H54 (cell line): ENCODE measurements around the gene EPHA10.

Experiments used
- DNase-seq: peaks from one replicate; pipeline ENCODE4 v3.0.0; 2011; ENCODE audit warnings: low spot score, mixed read lengths; ENCODE audit not compliant: insufficient read length
- FAIRE-seq: peaks from 3 replicates; lab custom pipeline; 2011; peaks lifted over from hg19 to GRCh38; lab: Jason Lieb, UNC
- POLR2A ChIP-seq: IDR thresholded peaks from 2 replicates; pipeline ENCODE4 v1.6.1; 2011; ENCODE audit warnings: low read depth, mild to moderate bottlenecking, low read length

EPHA10 gene

GRCh38 chr1:37734629-37735591 lies 30.0 kb downstream of the EPHA10 start:
- DNase-seq = no peak
- no peak for FAIRE-seq
- TF ChIP-seq POLR2A = no peak

- DNase-seq (no peak), FAIRE-seq (no peak)
These were observed 32.7 kb downstream of the EPHA10 start for GRCh38 chr1:37732111-37732780.

GRCh38 chr1:37731312-37732019 lies 33.5 kb downstream of the EPHA10 start:
- no peak for DNase-seq
- no peak for TF ChIP-seq POLR2A
- FAIRE-seq = no peak

More at GRCh38 chr1:37732111-37732780, 32.7 kb downstream of the EPHA10 start:
- no peak for TF ChIP-seq POLR2A

GRCh38 chr1:37730376-37730775 lies 34.5 kb downstream of the EPHA10 start:
- TF ChIP-seq POLR2A = no peak
- no peak for FAIRE-seq

GRCh38 chr1:37728416-37728815 lies 36.5 kb downstream of the EPHA10 start:
- no peak for TF ChIP-seq POLR2A
- no peak for FAIRE-seq
- DNase-seq = no peak

More at GRCh38 chr1:37730376-37730775, 34.5 kb downstream of the EPHA10 start:
- DNase-seq = no peak

GRCh38 chr1:37726751-37727585 lies 38.0 kb downstream of the EPHA10 start:
- FAIRE-seq (no peak), DNase-seq (no peak)
- TF ChIP-seq POLR2A = no peak

- FAIRE-seq (no peak), DNase-seq (no peak)
- TF ChIP-seq POLR2A = no peak
These were observed 38.9 kb downstream of the EPHA10 start for GRCh38 chr1:37725851-37726613.

GRCh38 chr1:37724575-37724974 lies 40.3 kb downstream of the EPHA10 start:
- FAIRE-seq (no peak), DNase-seq (no peak)
- no peak for TF ChIP-seq POLR2A

GRCh38 chr1:37723390-37724078 lies 41.4 kb downstream of the EPHA10 start:
- TF ChIP-seq POLR2A = no peak
- DNase-seq = no peak
- FAIRE-seq = no peak

GRCh38 chr1:37723072-37723389 lies 41.9 kb downstream of the EPHA10 start:
- TF ChIP-seq POLR2A = no peak
- FAIRE-seq (no peak), DNase-seq (no peak)

- DNase-seq = no peak
- FAIRE-seq = no peak
- TF ChIP-seq POLR2A = no peak
These were observed 42.5 kb downstream of the EPHA10 start for GRCh38 chr1:37722181-37723071.
